Type B pancreatic cell (in vitro differentiated cells): ENCODE measurements around the gene ADCY5. TPM values are rescaled to one million over a fixed set of nuclear protein-coding genes. Genes with fewer than 3 reads are reported as not detected.
"Not testable (repeated sequence)": the region's sequence is repeated elsewhere in the genome, so short reads cannot be mapped to it uniquely, and the experiment has no call there.

Experiments
- DNase-seq: peaks from one replicate; pipeline ENCODE4 v3.0.0; 2021; ENCODE audit warnings: mixed read lengths; ENCODE audit not compliant: unreplicated experiment; ENCODE audit errors: extremely low spot score
- H3K27ac Mint-ChIP-seq: 2 replicates; pipeline ENCODE4 v1.8.0; 2021; ENCODE audit warnings: mild to moderate bottlenecking, mixed read lengths
- H3K27me3 Mint-ChIP-seq: 2 replicates; pipeline ENCODE4 v1.8.0; 2021; ENCODE audit warnings: mixed read lengths
- H3K36me3 Mint-ChIP-seq: 2 replicates; pipeline ENCODE4 v1.8.0; 2021; ENCODE audit warnings: mixed read lengths
- H3K4me1 Mint-ChIP-seq: one replicate; pipeline ENCODE4 v1.8.0; 2021; ENCODE audit warnings: mixed read lengths; ENCODE audit not compliant: unreplicated experiment
- H3K4me3 Mint-ChIP-seq: 2 replicates; pipeline ENCODE4 v1.8.0; 2021; ENCODE audit warnings: mild to moderate bottlenecking, mixed read lengths
- H3K9me3 Mint-ChIP-seq: 2 replicates; pipeline ENCODE4 v1.8.0; 2021; ENCODE audit warnings: mixed read lengths
- total RNA-seq: library from RNA; stranded (reverse); gene quantifications from 2 replicates; pipeline ENCODE4 v1.2.1, GENCODE V29; 2021; ENCODE audit warnings: low replicate concordance
- TF ChIP-seq, protein P1 (sequence below): fragments of 200-600 bp; sonication (generic); conservative IDR thresholded peaks from 2 replicates; pipeline ENCODE4 v1.5.0; 2021; ENCODE audit warnings: antibody characterized with exemption, mild to moderate bottlenecking

The ADCY5 gene
- total RNA-seq, 1 donor from 2014 or later = 9.1 TPM

DNA sequence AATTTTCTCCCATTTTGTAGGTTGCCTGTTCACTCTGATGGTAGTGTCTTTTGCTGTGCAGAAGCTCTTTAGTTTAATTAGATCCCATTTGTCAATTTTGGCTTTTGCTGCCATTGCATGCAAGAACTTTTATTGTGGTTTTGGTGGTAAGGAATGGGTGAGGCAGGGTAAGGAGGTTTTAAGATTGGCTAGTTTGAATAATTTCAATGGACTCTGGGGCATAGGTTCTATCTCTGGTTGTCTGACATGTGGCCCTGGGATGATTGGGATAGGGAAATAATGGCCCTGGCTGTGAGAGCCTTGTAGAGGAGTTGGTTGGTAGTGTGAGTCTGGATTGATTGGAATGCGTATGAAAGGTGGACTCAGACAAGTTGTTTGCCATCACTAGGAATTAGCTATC is 209.1 kb downstream of the ADCY5 start:
- no peak overlapping the region for H3K27ac Mint-ChIP-seq
- no peak for DNase-seq
- H3K4me3 Mint-ChIP-seq = no peak overlapping the region
- TF ChIP-seq, protein P1, sequence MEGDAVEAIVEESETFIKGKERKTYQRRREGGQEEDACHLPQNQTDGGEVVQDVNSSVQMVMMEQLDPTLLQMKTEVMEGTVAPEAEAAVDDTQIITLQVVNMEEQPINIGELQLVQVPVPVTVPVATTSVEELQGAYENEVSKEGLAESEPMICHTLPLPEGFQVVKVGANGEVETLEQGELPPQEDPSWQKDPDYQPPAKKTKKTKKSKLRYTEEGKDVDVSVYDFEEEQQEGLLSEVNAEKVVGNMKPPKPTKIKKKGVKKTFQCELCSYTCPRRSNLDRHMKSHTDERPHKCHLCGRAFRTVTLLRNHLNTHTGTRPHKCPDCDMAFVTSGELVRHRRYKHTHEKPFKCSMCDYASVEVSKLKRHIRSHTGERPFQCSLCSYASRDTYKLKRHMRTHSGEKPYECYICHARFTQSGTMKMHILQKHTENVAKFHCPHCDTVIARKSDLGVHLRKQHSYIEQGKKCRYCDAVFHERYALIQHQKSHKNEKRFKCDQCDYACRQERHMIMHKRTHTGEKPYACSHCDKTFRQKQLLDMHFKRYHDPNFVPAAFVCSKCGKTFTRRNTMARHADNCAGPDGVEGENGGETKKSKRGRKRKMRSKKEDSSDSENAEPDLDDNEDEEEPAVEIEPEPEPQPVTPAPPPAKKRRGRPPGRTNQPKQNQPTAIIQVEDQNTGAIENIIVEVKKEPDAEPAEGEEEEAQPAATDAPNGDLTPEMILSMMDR = no peak
- peaks cover 6% of the 10 kb centered on the region for H3K4me1 Mint-ChIP-seq
- H3K36me3 Mint-ChIP-seq = peaks cover 40% of the 10 kb centered on the region
- no peaks in the 10 kb centered on the region for H3K27me3 Mint-ChIP-seq
- H3K9me3 Mint-ChIP-seq = no peaks in the 10 kb centered on the region

DNA sequence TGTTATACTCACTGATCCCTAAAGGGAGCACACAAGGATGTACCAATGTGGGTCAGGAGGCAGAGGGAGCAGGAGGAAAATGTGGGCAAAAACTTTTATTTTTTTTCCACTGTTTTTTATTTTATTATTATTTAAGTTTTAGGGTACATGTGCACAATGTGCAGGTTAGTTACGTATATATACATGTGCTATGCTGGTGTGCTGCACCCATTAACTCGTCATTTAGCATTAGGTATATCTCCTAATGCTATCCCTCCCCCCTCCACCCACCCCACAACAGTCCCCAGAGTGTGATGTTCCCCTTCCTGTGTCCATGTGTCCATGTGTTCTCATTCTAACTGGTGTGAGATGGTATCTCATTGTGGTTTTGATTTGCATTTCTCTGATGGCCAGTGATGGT is 209.7 kb downstream of the ADCY5 start:
- peaks cover 40% of the 10 kb centered on the region for H3K36me3 Mint-ChIP-seq
- not testable (repeated sequence) for H3K4me1 Mint-ChIP-seq, H3K9me3 Mint-ChIP-seq, DNase-seq, H3K4me3 Mint-ChIP-seq, H3K27me3 Mint-ChIP-seq, H3K27ac Mint-ChIP-seq

DNA sequence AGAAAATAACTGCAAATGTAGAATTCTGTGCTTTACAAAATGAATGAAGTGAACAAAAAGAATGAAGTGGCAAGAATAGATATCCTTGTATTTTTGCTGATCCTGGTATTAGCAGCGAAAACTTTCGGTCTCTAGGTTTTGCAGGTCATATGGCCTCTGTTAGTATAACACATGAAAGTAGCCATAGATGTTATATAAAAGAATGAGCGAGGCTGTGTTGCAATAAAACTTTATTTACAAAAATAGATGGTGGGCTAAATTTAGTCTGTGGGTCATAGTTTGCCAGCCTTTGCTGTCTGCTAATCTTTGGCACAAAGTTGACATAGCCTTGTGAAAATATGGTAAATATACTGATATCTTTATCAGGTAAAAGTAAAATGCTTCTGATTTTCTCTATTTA is 212.0 kb downstream of the ADCY5 start:
- H3K36me3 Mint-ChIP-seq = peaks cover 43% of the 10 kb centered on the region

More for the DNA sequence above, 212.0 kb downstream of the ADCY5 start:
- Mint-ChIP-seq H3K27ac (no peak overlapping the region), H3K4me1 (no peaks in the 10 kb centered on the region), H3K27me3 (no peaks in the 10 kb centered on the region), H3K9me3 (no peaks in the 10 kb centered on the region), H3K4me3 (no peak overlapping the region)
- TF ChIP-seq, protein P1 = no peak
- DNase-seq = no peak

Other genes starting within 250 kb of the ADCY5 start
- gene SEC22A, start 247.1 kb downstream of the ADCY5 start, total RNA-seq = 15.6 and 21.5 TPM in 2 replicates
- 30.4 and 31.9 TPM in 2 replicates for gene HACD2, start 136.0 kb upstream of the ADCY5 start, total RNA-seq